Erythroblast (primary cell): ENCODE results near the gene SLC38A3.

ENCODE experiments used
- GATA1 ChIP-seq: IDR thresholded peaks from 2 replicates; pipeline ENCODE4 v1.6.1; 2011; ENCODE audit warnings: low read depth, mild to moderate bottlenecking, control low read depth, low read length, moderate library complexity
- POLR2A ChIP-seq: IDR thresholded peaks from 2 replicates; pipeline ENCODE4 v1.6.1; 2011; ENCODE audit warnings: mild to moderate bottlenecking, low read length

- TF ChIP-seq POLR2A (no peak), GATA1 (no peak)
These were observed 10.8 kb upstream of the SLC38A3 start for GRCh38 chr3:50194128-50194902.
